ENCODE results near the gene LDLRAP1. TPM values are rescaled to one million over a fixed set of nuclear protein-coding genes. Genes with fewer than 3 reads are reported as not detected.
A peak's percentile ranks its signal among the peaks of the same experiment; 100 is the strongest.

The LDLRAP1 gene
- total and polyA plus RNA-seq, 2 experiments from 2014 or later: 23.6 to 26.9 TPM

- H4K20me1 ChIP-seq (ENCODE audit: insufficient read depth): no peaks in the 10 kb centered on the region
- in situ Hi-C loops (cut with MboI): no loop called here
- no peak overlapping the region for H2AFZ ChIP-seq
- no peak overlapping the region for H3K4me3 ChIP-seq
- no peaks in the 10 kb centered on the region for H3K9me2 ChIP-seq (ENCODE audit: insufficient read depth)
- peaks cover 50% of the 10 kb centered on the region for H3K79me2 ChIP-seq (ENCODE audit: insufficient read depth)
- no peaks in the 10 kb centered on the region for H3K9me3 ChIP-seq (ENCODE audit: low read depth)
- TF ChIP-seq EZH2phosphoT487 (IDR thresholded peaks at IDR 0.05; ENCODE audit: insufficient read depth, low read depth): no peak
- TF ChIP-seq EZH2 (IDR thresholded peaks at IDR 0.05; ENCODE audit: insufficient read depth, poor library complexity, severe bottlenecking): no peak
- 67 to 71% methylated on average over 2 of the region's 2 CpGs for WGBS, 2 experiments (ENCODE audit: low coverage in 1 of 2, low lambda C conversion rate in 2 of 2, missing lambda C conversion rate in 2 of 2)
- peaks cover 15% of the 10 kb centered on the region for H3K4me1 ChIP-seq (ENCODE audit: insufficient read depth)
- H3K27me3 ChIP-seq (replicated peaks; ENCODE audit: insufficient read depth): no peaks in the 10 kb centered on the region
- no peaks in the 10 kb centered on the region for H3K36me3 ChIP-seq (ENCODE audit: low read depth)
- H3F3A ChIP-seq (ENCODE audit: insufficient read depth): no peaks in the 10 kb centered on the region
- H3K27ac ChIP-seq: no peak overlapping the region
- DNase-seq: peak; percentile 54
- H3K4me2 ChIP-seq (ENCODE audit: unreplicated experiment): no peak overlapping the region
- no peak overlapping the region for H3K9ac ChIP-seq
Observed at GRCh38 chr1:25550155-25550506, 6.7 kb downstream of the LDLRAP1 start.

- Histone ChIP-seq H3K79me2 (ENCODE audit: insufficient read depth) (peaks cover 50% of the 10 kb centered on the region), H3K4me3 (no peak overlapping the region), H3K4me1 (ENCODE audit: insufficient read depth) (peaks cover 14% of the 10 kb centered on the region; the same call in 1 of the 2 replicates), H4K20me1 (ENCODE audit: insufficient read depth) (no peaks in the 10 kb centered on the region), H3F3A (ENCODE audit: insufficient read depth) (no peaks in the 10 kb centered on the region), H2AFZ (no peak overlapping the region), H3K4me2 (ENCODE audit: unreplicated experiment) (no peak overlapping the region), H3K27ac (no peak overlapping the region), H3K36me3 (ENCODE audit: low read depth) (no peaks in the 10 kb centered on the region), H3K9me3 (ENCODE audit: low read depth) (no peaks in the 10 kb centered on the region), H3K27me3 (replicated peaks; ENCODE audit: insufficient read depth) (no peaks in the 10 kb centered on the region), H3K9ac (no peak overlapping the region), H3K9me2 (ENCODE audit: insufficient read depth) (no peaks in the 10 kb centered on the region)
- WGBS, 2 experiments (ENCODE audit: low coverage in 1 of 2, low lambda C conversion rate in 2 of 2, missing lambda C conversion rate in 2 of 2): 95 to 99% methylated on average over 3 of the region's 3 CpGs
- in situ Hi-C loops (cut with MboI): no loop called here
- TF ChIP-seq EZH2 (IDR thresholded peaks at IDR 0.05; ENCODE audit: insufficient read depth, poor library complexity, severe bottlenecking): no peak
- DNase-seq: no peak
Observed at GRCh38 chr1:25550683-25551310, 7.4 kb downstream of the LDLRAP1 start.

GRCh38 chr1:25553749-25554429 lies 10.5 kb downstream of the LDLRAP1 start:
- Histone ChIP-seq H3K4me1 (ENCODE audit: insufficient read depth) (peaks cover 19% of the 10 kb centered on the region), H3K9ac (no peak overlapping the region), H3K36me3 (ENCODE audit: low read depth) (no peaks in the 10 kb centered on the region), H3K4me2 (ENCODE audit: unreplicated experiment) (no peak overlapping the region), H3K9me2 (ENCODE audit: insufficient read depth) (no peaks in the 10 kb centered on the region), H2AFZ (no peak overlapping the region), H4K20me1 (ENCODE audit: insufficient read depth) (no peaks in the 10 kb centered on the region), H3K9me3 (ENCODE audit: low read depth) (no peaks in the 10 kb centered on the region), H3K27me3 (replicated peaks; ENCODE audit: insufficient read depth) (no peaks in the 10 kb centered on the region), H3K4me3 (no peak overlapping the region), H3F3A (ENCODE audit: insufficient read depth) (no peaks in the 10 kb centered on the region), H3K79me2 (ENCODE audit: insufficient read depth) (peaks cover 35% of the 10 kb centered on the region), H3K27ac (no peak overlapping the region)
- in situ Hi-C loops (cut with MboI): no loop called here
- 90 to 92% methylated on average over 11 of the region's 11 CpGs for WGBS, 2 experiments (ENCODE audit: low coverage in 1 of 2, low lambda C conversion rate in 2 of 2, missing lambda C conversion rate in 2 of 2)
- TF ChIP-seq EZH2phosphoT487 (IDR thresholded peaks at IDR 0.05; ENCODE audit: insufficient read depth, low read depth) (no peak), EZH2 (IDR thresholded peaks at IDR 0.05; ENCODE audit: insufficient read depth, poor library complexity, severe bottlenecking) (no peak)
- DNase-seq: no peak

DNA sequence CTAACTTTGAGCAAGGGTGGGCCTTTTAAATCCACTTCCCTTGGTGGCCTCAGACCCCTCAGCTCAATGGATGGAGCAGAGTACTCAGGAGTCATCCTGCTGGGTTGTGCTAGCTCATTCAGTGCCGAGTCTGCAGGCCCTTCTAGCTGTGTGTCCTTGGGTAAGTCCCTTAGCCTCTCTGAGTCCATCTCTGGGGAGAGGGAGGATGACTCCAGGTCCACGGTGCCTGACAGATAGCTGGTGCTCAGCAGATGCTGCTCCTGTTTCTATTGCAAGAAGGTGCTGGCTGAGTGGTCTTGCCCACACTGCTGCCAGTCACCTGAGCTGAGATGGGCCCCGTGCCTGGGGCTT lies 11.0 kb downstream of the LDLRAP1 start:
- TF ChIP-seq EZH2phosphoT487 (IDR thresholded peaks at IDR 0.05; ENCODE audit: insufficient read depth, low read depth) (no peak), EZH2 (IDR thresholded peaks at IDR 0.05; ENCODE audit: insufficient read depth, poor library complexity, severe bottlenecking) (no peak)
- Histone ChIP-seq H2AFZ (no peak overlapping the region), H3K79me2 (ENCODE audit: insufficient read depth) (peaks cover 31% of the 10 kb centered on the region), H3K36me3 (ENCODE audit: low read depth) (no peaks in the 10 kb centered on the region), H3F3A (ENCODE audit: insufficient read depth) (no peaks in the 10 kb centered on the region), H3K9me2 (ENCODE audit: insufficient read depth) (no peaks in the 10 kb centered on the region), H3K9ac (no peak overlapping the region), H3K27ac (no peak overlapping the region), H3K9me3 (ENCODE audit: low read depth) (no peaks in the 10 kb centered on the region), H3K4me1 (ENCODE audit: insufficient read depth) (peaks cover 15% of the 10 kb centered on the region), H3K4me3 (no peak overlapping the region), H4K20me1 (ENCODE audit: insufficient read depth) (no peaks in the 10 kb centered on the region), H3K4me2 (ENCODE audit: unreplicated experiment) (no peak overlapping the region), H3K27me3 (replicated peaks; ENCODE audit: insufficient read depth) (no peaks in the 10 kb centered on the region)
- in situ Hi-C loops (cut with MboI): no loop called here
- no peak for DNase-seq
- 96 to 100% methylated on average over 3 of the region's 3 CpGs for whole genome bisulfite sequencing, 2 experiments (ENCODE audit: low coverage in 1 of 2, low lambda C conversion rate in 2 of 2, missing lambda C conversion rate in 2 of 2)

Measured in GM23248 (cell line).